Right kidney (tissue), 1 donor: Measurements from ENCODE around the gene DNMT3L.
"Not testable (repeated sequence)": the region's sequence is repeated elsewhere in the genome, so short reads cannot be mapped to it uniquely, and the experiment has no call there.

Source experiments
- DNase-seq: peaks from one replicate; pipeline ENCODE4 v3.0.0-alpha.2; 2016

The DNMT3L gene

DNA sequence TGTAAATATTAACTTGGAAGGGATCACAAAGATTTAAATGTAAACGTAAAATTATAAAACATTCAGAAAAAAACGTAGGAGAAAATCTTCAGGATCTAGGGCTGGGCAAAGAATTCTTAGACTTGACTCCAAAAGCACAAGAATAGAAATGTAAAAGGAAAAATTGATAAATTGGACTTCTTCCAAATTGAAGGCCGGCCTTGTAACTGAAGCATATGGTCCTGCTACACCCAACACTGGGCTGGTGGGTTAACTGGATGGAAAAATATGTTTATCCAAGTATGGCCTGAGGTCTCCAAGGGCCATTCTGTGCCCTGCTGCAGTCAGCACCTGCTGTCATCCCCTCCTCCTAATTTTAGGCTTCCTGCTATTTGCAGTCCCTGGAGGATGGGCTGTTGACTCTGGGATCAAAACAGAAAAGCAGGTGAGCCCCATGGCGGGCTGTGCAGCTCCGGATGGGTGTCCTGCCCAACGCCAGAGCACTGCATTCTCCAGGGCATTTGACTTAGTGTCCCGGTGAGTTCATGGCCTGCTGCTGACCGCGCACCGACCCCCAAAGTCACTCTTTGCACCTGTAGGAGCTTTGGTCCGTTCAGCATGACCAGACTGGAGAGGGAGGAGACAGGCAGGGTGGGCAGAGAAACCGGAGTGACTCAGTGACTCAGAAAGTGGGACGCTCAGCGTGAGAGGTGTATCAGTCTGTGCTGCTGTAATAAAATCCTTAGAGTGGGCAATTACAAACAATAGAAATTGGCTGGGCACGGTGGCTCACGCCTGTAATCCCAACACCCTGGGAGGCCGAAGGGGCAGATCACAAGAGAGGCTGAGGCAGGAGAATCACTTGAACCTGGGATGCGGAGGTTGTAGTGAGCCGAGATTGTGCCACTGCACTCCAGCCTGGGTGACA lies 17.9 kb upstream of the DNMT3L start:
- DNase-seq, result no peak

DNA sequence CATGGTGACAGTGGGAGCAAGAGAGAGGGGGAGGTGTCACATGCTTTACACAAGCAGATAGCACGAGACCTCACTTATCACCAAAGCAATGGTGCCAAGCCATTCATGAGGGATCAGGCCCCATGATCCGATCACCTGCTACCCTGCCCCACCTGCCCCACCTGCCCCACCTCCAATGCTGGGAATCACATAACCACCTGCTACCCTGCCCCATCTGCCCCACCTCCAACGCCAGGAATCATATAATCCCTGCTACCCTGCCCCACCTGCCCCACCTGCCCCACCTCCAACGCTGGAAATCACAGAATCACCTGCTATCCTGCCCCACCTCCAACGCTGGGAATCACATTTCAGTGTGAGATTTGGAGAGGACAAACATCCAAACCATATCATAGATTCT lies 13.3 kb upstream of the DNMT3L start:
- no peak for DNase-seq

DNA sequence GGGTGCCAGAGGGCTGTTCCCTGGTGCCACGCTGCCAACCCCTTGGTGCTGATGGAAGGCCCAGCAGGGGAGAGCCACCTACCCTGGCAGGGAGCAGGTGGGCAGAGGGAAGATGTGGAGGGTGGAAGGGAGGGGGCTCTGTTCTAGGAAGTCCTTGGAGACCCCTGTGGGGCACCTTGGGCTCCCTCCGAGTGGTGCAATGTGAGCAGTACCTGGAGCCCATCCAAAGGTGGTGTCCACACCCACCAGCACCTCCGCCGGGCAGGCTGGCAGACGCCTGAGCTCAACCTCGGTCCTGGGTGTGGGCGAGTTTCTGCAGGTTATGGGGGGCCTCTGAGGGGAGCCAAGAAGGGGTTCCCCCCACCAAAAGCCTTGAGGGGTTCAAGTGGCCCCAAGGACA lies 11.3 kb upstream of the DNMT3L start:
- DNase-seq, result no peak

DNA sequence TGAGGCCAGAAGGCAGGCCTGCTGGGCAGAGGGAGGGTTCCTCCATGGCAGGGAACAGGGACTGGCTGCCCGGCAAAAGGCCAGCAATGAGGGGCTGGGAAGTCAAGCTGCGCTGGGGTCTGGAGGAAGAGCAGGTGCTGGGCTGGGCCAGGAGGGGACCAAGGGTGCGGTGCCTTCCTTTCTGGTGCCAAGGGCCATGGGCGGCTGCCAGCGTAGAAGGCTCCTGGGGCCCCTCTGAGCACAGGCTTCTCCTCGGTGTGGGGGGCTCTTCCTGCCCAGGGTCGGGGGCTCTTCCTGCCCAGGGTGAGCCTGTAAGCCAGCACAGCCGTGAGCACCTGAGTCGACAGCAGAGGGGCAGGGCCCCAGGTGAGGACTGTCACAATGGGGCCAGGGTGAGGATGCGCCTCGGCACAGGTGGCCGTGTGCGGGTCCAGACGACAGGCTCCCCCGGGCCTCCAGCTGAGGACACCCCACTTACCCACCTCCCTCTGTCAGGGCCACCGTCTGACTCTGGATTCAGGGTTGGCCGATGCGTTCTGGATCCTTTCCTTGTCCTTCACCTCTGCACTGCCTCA lies 10.7 kb upstream of the DNMT3L start:
- no peak for DNase-seq

DNA sequence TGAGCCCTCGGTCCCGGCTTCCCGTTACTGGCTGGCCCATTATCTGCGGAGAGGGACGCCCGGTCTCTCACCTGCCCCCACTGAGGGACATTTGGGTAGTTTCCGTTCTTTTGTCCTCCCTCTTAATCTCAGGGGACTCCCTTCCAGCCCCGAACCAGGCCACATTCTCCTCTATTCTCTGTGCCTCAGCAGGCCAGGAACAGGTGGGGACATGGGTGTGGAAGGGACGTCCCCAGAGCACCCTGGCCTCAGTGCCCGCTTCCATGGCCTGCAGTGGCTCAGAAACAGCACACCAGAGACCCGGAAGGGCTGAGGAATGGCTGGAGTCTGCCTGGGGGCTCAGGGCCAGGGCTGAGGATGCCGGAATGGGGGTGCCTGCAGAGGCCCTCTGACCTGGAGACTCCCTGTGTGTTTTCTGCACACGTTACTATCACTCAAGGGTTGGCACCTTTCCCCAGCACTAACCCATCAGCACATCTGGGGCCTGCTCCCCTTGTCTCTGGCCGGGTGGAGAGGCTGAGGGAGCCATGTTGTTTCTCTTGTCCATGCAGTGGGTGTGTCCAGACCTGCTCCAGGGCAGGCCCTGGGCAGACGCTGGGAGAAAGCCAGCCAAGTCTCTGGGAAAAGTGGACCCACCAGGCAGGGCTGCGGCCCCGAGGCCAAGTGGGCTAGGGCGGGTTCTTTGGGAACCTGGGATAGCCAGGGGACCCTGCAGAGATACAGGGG lies 10.0 kb upstream of the DNMT3L start:
- DNase-seq, result no peak

DNA sequence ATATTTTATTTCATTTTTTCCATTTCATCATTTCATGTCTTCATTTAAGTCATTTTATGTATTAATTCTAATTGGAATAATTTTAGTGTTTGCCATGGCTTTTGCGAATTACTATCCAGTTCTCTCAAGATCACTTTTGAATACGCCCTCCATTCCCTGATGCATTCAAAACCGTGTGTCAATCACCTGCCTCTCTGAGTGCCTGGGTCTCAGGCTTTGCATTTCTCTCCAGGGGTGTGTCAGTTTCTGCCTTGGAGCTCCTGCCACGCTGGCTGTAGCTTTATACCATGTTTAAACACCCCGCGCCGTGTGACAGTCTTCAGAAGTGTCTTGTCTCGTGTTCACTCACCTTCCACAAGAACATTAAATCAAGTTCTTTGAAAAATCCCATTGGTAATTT lies 7.4 kb upstream of the DNMT3L start:
- no peak for DNase-seq

DNA sequence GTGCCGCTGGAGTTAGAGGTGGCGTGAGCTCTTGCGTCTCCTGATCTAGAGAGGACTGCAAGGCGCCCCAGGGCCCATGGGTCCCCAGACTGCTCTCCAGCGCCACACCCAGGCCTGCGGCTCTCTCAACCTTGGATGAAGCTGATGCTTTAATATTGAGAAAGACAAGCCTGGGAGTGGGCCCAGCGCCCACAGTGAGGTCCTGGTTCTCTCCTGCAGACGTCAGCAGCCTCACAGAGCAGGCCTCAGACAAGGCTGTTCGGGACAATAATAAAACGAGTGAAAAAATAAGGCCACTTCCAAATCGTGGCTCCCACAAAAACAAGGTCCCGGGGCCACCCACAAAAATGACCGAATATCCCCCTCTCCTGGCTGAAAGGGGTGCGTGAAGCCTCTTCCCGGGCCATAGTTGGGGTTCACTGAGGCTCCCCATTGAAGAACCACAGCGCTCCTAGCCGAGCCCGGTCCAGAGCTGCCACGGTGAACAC lies 6.0 kb upstream of the DNMT3L start:
- DNase-seq, result no peak

DNA sequence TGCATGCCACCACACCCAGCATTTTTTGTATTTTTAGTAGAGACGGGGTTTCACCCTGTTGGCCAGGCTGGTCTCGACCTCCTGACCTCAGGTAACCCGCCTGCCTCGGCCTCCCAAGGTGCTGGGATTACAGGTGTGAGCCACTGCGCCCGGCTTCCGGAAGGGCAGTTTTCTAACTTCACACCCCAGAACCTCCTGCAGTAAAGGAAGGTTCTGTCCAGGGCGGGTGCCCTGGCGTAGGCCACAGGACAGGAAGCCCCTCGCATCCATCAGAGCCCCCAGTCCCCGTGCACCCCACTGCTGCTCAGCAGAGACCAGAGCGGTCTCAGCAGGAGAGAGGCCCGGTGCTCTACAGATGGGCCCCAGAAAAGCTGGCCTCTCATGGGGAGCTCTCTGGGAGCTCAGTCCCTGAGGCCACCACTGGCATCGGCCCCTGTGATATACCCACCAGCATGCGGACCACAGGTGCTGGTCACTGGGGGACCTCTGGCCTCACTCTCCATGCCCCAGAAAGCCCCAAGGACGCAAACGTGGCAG lies 4.1 kb upstream of the DNMT3L start:
- DNase-seq, result no peak

DNA sequence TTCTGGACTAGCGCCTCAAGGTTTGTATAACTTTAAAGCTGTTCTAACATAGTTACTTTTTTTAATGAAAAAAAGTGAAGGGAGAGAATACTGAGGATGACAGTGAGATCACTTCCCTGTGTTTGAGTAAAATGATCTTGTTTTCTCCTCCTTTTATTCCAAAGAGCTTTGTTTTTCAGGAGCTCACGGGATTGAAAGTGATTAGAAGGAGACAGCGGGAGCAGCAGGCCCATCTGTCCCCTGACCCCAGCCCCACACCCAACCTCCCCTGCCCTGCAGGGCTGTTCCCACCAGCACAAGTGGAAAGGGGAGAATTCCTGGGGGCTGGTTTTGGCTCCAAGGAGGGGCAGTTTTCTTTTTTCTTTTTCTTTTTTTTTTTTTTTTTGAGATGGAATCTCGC lies 2.1 kb upstream of the DNMT3L start:
- DNase-seq, result peak; percentile 41

DNA sequence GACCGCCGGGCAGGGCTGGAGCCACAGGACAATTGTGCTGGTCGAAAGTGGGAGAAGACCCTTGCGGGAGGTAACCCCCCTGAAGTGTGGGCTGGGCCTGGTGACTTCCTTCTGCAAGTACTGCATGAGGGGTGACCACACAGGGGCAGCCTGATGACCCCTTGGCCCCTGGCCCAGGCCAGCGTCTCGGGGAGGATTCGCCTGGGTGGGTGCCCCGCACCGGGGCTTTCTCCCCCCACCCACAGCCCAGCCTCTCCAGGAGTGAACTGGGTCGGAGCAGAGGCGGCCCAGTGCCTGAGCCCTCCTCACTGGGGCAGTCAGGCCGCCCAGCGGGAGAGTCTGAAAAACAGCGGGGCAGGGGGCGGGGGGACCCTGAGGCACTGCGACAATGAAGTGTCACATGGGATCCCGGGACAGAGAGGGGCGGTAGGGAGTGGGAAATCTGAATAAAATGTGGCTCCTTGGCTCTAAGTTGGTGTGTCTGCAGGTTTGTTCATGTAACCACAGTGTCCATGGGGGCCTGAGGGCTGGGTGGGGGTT lies 1.6 kb upstream of the DNMT3L start:
- DNase-seq, result peak; percentile 59

DNA sequence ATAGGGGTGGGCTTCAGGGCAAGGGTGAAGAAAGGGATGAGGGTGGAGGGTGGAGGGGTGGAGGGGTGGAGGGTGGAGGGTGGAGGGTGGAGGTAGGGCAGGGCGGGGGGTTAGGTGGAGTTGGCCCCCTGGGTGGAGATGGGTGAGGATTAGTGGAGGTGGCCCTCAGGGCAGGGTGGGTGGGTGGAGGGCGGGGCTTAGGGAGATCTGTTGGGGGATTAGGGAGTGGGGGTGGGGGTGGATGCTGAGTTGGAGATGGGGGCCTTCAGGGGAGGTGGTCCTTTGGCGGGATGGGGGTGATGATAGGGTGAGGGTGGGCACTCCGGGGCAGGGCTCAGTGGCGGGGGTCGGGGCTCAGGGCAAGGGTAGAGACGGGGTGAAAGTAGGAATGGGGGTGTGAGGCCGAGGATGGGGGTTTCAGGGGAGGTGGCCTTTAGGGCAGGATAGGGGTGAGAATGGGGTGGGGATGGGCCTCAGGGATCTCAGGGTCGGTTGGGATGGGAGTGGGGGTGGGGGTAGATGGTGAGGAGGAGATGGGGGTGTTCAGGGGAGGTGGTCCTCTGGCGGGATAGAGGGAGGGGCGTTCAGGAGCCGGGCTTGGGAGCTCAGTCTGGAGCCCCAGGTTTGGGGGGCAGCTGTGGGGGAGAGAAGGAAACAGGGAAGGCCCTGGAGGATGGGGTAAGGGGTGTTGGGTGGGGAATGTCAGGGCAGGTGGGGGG lies 800 bp upstream of the DNMT3L start:
- no peak for DNase-seq

DNA sequence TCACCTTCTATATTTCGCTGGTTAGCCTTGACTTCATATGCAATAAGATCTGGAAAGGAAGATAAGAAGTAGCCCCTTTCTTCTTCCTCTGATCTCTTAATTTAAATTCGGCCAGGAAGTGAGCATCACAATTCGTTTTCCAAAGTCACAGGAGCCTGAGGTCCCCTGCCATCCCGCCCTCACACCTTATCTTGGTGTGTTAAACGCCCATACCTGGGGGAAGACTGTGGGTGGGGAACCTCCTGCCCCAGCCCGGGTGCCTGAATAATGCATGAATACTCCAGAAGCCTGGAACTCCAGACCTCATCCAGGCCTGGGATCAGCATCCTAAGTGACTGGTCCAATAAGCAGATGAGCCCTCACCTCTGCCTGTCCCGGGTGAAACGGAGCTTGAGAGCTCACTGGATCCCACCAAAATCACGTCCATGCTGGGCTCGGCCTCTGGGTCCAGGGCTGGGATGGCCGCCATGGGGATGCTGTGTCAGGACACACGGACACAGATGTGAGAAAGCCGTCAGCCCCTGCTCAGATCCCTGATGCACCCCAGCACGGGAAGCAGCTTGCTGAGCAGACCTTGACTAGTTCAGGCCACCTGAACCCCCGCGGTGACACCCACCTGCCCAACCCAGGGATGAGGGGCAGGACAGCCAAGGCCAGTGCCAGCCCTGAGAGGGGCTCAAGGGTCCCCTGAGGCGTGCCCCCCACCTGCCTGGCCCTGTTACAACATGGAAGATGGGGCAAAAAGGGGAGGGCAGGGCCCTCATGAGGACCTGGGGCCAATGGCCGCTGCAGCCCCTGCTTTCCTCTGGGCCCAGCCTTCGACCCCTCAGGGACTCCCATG lies 686 bp downstream of the DNMT3L start:
- no peak for DNase-seq

DNA sequence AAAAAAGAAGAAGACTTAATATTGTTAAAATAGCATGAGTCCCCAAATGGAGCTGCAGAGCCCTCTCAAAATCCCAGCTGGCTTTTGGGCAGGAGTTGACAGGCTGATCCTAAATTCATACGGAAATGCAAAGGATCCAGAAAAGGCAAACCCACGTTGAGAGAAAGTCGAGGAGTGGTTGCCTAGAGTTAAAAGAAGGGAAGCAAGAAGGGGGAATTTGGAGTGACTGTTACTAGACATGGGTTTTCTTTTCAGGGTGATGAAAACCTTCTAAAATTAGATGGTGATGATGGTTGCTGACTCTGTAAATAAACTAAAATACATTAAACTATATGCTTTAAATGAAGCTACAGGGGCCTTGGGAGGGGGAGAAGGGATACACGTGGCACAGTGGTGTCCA lies 1.6 kb downstream of the DNMT3L start:
- DNase-seq, result no peak

DNA sequence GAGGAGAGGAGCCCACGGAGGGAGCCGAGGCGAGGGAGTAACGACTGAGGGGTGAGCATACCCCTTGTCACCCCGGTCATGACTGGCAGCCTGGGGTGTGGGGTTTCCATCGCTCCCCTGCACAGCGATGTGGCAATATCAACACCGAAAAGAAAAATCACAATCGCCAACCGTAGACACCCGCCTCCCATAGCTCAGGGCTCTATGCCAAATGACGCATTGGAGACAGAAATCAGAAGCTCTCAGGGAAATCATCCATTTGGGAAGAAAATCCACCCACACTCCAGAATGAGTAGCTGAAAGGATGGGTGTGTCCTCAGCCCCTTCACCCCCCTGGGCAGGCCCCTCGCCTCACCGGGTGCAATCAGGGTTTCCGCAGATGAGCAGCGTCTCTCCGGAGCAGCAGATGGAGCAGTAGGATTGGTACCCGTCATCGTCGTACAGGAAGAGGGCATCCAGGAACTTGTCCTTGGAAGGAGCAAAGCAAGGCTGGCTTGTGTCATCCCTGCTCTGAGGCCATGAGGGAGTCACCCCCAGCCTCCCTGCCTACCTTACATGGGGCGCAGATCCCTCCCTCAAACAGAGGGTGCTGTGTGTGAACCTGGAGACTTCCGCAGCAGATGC lies 2.5 kb downstream of the DNMT3L start:
- DNase-seq, result no peak

DNA sequence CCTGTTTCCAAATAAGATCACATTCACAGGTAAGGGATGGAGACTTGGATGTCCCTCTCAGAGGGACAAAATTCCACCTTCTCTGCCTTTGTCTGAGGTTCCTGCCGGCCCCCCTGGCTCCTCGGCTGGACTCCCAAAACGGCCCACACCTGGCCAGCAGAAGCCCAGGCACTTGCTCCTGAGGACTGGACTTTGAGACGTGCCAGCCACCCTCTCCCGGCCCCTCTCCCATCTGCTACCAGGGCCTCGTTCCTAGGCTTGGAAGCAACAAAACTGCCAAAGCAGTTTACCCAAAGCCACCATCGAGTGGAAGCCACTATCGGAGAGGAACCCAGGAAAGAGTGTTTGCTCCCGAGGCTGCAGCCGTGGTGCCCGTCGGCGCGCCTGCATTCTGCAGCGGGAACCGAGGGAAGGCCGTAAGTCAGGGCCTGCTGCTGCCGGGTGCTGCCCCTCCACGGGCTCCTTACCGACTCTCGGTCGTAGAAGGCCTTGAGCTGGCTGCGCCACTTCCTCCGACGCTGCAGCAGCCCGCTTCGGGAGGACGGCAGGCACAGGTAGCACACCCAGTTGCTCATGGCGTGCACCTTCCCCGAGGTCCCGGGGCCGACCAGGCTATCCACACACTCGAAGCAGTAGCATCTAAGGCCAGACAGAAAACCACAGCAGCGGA lies 3.5 kb downstream of the DNMT3L start:
- no peak for DNase-seq

DNA sequence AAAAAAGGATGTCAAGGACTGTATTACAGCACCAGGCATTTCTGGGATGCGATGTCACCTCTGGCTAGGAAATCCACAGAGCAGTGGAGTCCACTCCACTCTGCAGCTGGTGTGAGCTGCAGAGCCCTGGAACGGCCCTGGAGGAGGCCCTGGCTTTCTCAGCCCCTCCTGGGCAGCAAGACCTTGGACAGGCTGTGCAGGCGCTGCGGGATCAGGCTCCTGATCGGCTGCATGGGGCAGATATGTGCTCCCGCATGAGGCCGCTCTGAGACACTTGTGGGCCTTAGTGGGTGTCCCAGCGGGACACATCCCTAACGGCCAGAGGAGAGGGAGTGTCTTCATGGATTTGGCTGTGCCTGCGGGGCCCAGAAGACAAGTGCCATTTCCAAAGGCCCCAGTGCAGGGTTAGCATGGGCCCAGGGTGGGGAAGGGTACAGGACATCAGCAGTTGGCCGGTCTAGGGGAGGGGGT lies 6.2 kb downstream of the DNMT3L start:
- no peak for DNase-seq

DNA sequence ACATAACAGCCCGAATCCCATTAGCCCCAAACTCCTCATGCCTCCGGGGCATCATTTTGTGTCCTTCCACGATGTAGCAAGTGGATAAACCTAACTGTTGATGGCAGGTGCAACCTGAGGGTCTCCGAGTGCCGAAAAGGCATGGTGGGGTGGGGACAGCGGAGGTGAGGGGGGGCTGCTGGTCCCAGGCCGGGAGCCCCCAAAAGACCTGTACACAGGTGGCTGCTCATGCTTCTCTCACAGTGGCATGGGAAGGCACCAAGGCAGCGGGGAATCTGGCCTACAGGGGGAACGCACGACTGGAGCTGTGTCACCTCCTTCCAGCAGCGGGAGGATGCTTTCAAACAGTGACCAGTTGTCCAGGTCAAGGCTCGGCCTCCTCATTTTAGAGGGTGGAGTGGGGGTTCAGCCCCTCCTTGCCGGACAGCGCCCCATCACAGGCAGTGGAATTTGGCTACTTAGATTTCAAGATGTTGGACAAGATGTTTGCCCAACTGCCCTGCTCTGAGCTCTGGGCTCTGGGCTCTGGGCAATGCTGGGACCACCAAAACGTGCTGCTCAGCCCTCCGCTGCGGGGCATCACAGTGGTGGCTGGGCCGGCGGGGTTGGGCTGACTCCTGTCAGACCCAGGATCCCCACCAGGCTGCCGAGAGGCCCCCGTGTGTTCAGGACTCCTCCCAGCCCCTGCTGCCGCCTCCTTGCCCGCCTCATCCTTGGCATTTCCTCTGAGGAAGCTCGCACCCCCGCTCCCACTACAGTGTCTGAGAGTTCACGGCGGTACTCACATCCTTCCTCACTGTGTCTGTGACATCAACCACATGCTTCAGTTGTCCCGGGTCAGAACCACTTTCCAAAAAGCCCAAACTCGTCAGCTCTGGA lies 7.6 kb downstream of the DNMT3L start:
- DNase-seq, result no peak

DNA sequence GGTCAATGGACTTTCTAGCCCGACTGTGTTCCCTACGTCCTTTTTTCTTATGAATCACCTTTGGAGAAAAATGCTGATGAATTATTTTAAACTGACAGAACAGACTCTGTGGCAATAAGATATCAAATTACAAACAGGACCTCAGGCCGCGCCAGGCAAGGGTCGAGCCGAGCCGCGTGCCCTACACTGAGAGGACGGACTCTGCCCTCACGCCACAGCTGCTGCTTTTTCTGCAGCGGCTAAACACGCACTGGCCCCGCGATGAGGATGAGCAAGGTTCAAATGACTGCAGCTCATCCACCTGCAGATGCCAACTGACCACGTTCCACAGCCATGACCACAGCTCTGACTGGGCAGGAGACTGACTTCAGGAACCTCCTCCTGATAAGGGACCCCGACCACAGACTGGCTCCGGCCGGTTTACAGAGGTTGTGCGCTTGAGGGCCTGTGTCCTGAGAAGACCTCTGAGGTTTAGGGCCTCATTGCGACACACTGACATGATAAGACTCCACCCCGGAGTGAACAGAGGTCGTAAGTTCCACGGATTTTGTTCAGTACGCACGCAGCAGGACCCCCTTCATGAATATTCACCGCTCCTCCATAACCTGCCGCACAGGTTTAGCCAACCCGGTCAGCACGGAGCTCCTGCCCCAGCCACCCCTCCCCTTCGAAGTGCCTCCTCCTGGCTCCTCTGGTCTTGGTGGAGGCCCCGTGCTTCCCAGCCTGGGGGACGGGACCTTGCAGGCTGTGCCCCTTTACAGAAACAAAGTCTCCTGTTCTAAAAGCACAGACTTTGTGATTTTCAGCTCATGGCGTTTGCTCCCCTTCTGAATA lies 12.3 kb downstream of the DNMT3L start:
- DNase-seq, result not testable (repeated sequence)
